GDM1 (cell line): Measurements from ENCODE around the gene RAB3GAP2.
"Not testable (repeated sequence)": the region's sequence is repeated elsewhere in the genome, so short reads cannot be mapped to it uniquely, and the experiment has no call there.

Experiments used
- DNase-seq: peaks from one replicate; lab custom pipeline; 2025; lab: John Stamatoyannopoulos, UW

RAB3GAP2 gene

DNA sequence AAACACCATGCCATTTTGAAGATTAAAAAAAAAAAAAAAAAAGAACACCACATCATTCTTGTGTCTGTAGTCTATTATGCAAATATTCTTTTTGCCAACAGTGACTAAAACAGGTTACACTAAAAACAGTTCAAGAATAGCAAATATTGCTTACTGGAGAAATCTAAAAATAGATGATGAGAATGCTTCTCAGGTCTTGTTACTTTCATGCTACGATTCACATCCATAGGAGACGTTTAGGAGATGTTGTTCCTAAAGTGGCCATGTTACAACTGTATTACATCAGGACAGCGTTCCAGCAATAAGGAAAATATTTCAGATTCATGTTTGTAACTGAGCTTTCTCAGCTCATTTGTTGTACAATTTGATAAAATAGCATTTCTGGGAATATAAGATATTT is 32.3 kb downstream of the RAB3GAP2 start:
- no peak for DNase-seq

DNA sequence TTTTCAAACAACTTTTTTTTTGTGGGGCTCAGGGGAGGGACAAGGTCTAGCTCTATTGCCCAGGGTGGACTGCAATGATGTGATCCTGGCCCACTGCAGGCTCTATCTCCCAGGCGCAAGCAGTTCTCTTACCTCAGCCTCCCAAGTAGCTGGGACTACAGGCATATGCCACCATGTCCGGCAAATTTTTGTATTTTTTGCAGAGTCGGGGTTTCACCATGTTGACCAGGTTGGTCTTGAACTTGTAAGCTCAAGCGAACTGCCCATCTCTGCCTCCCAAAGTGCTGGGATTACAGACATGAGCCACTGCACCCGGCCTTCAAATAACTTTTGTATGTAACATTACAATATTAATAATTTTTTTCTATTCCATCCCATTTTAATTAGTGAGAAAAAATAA is 33.0 kb downstream of the RAB3GAP2 start:
- DNase-seq: no peak

GRCh38 chr1:220236278-220236677 is 36.0 kb downstream of the RAB3GAP2 start:
- DNase-seq: not testable (repeated sequence)

- DNase-seq: no peak
Observed at GRCh38 chr1:220235462-220235861, 36.8 kb downstream of the RAB3GAP2 start.

- DNase-seq: no peak
Observed at GRCh38 chr1:220233927-220234326, 38.3 kb downstream of the RAB3GAP2 start.

GRCh38 chr1:220229771-220230170 is 42.5 kb downstream of the RAB3GAP2 start:
- no peak for DNase-seq

DNA sequence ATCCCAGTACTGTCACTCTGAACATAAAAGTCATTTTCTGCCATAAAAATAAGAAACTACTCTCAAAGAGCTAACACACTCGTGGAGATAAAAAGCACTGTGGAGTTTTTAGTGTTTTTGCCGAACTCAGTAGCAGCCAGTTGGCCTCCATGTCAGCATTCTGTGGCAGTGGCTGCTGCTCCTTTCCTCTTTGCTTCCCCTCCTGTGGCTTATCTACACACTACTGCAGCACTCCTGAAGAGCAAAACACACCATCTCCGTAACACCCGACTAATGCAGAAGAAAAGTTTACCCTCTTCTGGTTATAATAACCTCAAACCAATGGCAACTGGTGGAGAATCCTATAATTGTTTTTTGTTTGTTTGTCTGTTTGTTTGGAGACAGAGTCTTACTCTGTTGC is 44.9 kb downstream of the RAB3GAP2 start:
- DNase-seq: no peak

GRCh38 chr1:220226752-220227151 is 45.5 kb downstream of the RAB3GAP2 start:
- no peak for DNase-seq

GRCh38 chr1:220225957-220226356 is 46.3 kb downstream of the RAB3GAP2 start:
- no peak for DNase-seq

DNA sequence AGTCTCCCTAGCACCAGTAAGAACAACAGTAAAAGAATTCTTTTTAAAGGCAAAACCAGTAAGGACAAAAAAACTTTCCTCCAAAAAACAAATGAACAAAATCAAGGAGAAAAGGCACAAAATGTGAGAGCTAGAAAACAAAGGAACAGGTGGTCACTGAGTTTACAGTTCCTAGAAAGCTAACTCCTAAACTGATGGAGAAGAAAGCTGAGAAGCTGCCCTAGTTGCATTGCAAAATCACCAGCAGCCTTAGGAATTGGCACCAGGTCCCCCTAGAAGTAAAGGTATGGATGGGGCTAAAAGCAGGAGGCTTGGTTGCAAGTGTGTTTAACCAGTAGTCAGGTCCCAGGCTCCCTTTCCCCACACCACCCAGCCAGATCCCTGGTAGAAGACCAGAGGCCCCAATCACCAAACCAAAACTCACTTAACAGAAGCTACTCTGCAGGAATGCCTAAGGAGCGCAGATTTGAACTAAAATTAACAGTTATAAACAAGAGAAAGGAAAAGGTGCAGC is 47.6 kb downstream of the RAB3GAP2 start:
- no peak for DNase-seq

- DNase-seq: no peak
Observed at GRCh38 chr1:220224033-220224432, 48.2 kb downstream of the RAB3GAP2 start.

DNA sequence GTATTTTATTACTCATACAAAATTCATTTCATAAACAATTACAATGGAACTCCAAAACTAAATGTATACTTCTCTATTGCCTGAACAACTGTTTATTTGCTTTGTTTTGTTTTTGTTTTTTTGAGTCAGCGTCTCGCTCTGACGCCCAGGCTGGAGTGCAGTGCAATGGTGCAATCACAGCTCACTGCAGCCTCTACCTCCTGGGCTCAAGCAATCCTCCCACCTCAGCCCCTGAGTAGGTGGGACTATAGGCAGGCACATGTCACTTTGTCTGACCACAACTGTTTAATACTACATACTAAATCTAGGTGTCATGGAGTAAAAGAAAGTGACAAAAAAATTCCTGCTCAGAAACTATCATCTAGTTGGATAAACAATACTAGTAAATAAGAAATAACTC is 49.3 kb downstream of the RAB3GAP2 start:
- DNase-seq: no peak

DNA sequence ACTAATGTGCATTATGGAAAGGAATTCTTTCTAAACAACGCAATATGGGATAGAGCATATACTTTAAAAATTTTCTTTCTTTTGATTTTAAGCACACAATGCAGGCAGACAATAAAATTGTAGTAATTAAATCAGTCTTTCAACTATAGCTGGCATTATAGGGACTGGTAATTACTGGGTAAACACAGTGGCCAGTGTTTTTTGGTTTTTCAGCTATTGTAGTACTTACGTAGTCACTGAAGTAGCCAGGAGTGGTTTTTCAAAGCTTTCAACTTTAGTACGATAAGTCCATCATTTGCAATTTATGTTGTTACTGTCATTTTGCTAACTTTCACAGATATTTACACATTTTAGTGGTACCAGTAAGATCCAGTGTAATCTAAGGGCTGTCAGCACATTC is 50.6 kb downstream of the RAB3GAP2 start:
- DNase-seq: no peak

DNA sequence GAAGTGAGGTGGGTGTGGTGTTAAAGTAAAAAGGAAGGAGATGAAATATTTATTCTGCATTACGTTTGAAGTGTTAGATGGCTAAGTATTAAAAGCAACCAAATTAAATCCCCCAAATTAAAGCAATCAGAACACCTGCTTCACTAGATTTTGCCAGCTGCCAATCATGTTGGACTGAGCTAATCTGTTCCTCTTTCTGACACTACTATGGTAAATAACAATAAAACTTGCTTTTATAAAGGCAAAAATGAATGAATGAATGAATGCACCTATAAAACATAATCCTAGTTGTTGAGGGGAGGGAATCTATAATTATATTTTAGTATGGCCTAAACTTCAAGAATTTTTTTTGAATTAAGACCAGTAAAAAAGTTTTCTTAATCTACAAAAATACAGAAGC is 51.0 kb downstream of the RAB3GAP2 start:
- DNase-seq: no peak

DNA sequence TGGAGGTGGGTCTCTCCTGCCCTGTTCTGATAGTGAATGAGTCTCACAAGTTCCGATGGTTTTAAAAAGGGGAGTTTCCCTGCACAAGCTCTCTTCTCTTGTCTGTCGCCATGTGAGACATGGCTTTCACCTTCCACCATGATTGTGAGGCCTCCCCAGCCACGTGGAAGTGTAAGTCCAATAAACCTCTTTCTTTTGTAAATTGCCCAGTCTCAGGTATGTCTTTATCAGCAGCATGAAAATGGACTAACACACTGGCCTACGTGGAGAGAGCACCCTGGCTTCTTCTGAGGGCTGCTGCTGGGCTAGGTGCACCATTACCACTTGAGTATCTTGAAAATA is 51.6 kb downstream of the RAB3GAP2 start:
- DNase-seq: not testable (repeated sequence)

- DNase-seq: no peak
Observed at GRCh38 chr1:220219865-220220698, 52.2 kb downstream of the RAB3GAP2 start.

DNA sequence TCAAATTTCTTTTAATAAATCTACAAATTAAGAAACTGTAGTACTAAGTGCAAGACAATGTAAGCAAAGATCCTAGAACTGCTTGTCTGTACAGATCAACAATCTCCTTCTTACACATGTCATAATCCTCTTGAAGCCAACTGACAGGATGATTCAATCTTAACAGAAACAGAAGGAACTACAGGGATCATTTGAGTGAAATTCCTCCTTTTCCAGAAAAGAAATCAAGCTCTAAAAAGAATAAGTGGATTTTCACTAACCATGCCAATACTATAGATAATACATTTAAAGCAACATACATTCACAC is 53.2 kb downstream of the RAB3GAP2 start:
- DNase-seq: no peak

DNA sequence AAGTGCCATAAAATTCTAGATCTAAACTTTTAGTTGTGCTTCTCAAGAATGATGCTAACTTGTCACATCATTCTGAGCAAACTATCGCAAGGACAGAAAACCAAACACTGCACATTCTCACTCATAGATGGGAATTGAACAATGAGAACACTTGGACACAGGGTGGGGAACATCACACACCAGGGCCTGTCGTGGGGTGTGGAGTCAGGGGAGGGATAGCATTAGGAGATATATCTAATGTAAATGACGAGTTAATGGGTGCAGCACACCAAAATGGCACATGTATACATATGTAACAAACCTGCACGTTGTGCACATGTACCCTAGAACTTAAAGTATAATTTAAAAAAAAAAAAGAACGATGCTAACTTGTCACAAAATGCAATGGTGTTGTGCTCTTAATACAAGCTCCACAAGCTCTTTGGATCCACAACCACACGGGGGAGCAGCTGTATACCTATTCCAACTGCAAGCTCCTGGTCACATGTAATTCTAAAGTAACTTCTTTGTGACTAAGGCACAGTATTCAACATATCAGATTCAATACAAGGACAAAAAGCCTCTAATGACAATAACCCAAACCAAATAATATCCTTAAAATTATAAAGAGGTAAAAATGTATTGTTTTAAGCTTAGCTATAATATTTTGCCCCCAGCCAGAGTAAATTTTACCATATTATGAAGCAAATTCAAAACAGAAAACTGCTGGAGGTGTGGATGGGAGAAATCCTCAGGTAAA is 53.7 kb downstream of the RAB3GAP2 start:
- peak; percentile 24 for DNase-seq

DNA sequence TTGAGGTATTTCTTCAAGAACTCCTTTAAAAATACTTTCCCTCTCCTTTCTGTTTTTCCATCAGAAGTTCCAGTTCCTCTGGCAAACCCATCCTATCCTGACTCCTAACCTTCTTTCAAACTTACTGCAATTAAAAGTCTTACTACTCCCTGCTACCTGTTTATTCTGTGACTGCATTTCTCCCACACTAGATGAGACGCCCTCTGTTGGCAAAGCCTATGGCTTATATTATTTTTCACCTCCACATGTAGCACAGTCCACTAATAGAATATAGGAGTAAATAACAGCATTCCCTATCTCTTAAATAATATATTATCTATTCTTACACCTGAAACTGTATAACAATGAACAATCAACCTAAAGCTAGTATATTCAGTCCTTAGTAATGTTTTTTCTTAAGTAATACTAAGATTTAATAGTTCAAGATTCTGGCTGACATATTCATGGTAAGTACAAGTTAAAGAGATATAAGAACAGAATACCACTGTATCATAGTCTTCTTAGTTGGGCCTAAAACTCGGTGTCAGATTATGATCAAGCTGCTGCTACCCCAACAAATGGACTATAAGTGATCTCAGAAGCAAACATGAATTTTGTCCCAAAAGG is 54.8 kb downstream of the RAB3GAP2 start:
- no peak for DNase-seq

DNA sequence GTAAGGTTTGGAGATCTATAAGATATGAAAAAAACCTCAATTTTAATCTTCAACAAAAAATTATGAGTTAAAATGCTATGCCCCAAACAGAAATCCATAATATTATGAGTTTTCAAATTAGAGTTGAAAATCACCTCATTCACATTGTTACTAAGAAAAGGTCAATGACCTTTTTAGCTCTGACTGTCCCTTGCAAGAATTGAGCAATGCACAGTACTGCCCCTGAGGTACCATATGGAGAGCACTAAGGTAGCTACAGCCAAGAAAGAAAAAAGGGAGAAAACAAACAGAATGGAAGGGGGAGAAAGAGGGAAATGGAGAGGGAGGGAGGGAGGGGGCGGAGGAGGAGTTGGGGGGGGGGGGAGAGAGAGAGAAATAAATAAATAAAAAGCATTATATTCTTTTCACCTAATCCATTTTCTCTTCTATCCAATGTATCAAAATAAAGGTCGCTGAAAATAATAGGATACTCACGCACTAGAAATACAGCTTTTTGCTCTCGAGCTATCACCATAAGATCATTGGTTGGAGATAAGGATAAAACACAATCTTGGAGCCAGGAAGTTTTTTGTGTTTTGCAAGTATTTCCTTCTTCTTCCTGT is 58.8 kb downstream of the RAB3GAP2 start:
- DNase-seq: no peak

DNA sequence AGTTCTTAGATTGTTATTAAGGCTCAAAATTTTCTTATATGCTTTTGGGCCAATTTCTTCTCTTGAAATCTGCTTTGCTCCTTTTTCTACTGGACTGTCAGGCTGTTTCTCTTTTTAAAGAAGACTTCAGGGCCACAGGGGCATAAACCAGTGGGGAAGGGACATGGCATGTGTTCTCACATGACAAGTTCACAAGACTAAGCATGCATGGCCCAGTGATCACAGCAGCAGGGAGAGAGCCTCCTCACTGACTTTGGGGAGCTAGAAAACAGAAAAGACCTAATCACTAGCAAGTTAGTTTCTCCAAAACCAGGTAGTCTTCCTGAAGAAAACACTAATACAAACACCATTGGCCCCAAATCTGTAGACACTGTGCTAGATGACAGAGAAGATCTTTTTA is 64.8 kb downstream of the RAB3GAP2 start:
- no peak for DNase-seq

GRCh38 chr1:220204758-220205157 is 67.5 kb downstream of the RAB3GAP2 start:
- DNase-seq: not testable (repeated sequence)

DNA sequence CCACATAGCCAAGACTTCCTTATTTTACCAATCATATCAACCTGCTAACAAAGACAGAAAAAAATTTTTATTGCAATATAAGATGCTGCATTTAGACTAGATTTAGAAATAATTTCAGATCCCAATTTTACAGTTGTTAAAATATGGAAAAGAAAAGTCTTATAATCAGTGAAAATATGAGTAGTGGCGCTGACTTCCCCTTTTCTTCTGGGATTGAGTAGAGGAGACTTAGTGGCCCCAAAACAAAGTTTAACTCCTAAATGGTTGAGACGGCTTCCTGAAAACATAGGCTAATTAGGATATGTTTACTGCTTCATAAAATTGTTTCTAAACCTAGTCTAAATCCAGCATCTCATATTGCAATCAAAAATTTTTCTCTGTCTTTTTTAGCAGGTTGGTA is 68.4 kb downstream of the RAB3GAP2 start:
- no peak for DNase-seq
